HG02973 (cell line): Measurements from ENCODE around the gene ELF2.
A peak's percentile ranks its signal among the peaks of the same experiment; 100 is the strongest.
"Not testable (repeated sequence)": the region's sequence is repeated elsewhere in the genome, so short reads cannot be mapped to it uniquely, and the experiment has no call there.

Source experiments
- ATAC-seq: cut with Tn5 transposase; IDR thresholded peaks from one replicate; pipeline ENCODE4 v1.9.1; 2021; ENCODE audit warnings: moderate library complexity; ENCODE audit not compliant: unreplicated experiment

ELF2 gene

GRCh38 chr4:139082750-139083606 is 94.0 kb downstream of the ELF2 start:
- peak; percentile 90 for ATAC-seq

DNA sequence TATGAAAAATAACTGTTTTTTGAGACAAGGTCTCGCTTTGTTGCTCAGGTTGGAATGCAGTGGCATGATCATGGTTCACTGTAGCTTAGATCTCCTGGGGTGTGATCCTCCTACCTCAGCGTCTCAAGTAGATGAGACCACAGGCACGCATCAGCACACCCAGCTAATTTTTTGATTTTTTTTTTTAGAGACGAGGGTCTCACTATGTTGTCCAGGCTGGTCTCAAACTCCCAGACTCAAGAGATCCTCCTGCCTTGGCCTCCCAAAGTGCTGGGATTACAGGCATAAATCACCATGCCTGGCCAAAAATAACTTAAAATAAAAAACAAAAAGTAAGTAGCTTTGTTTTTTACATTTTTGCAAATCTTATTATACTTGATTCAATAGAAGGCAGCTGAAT is 98.1 kb downstream of the ELF2 start:
- no peak for ATAC-seq

GRCh38 chr4:139077567-139078355 is 99.3 kb downstream of the ELF2 start:
- no peak for ATAC-seq

- ATAC-seq = no peak
These were observed 100.8 kb downstream of the ELF2 start for GRCh38 chr4:139076016-139076744.

GRCh38 chr4:139060591-139060990 is 116.4 kb downstream of the ELF2 start:
- no peak for ATAC-seq

DNA sequence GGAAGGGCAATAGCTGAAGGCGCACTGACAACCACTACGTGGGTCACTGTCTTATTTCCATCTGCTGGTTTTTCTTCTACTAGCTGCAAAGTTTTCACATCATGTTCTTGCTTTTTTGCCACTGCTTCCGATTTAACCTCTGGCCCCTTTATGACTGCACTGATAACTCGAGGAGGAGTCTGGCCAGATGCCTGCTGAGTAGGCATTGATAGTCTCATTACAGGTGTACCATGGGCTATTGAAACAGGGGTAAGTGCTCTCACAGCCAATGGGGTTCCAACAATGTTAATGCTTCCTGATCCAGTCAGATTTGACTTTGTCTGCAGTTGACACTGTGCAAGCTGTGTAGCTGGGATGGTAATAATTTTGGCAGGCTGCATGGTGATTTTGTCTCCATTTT is 118.0 kb downstream of the ELF2 start:
- ATAC-seq = not testable (repeated sequence)

- no peak for ATAC-seq
These were observed 122.1 kb downstream of the ELF2 start for GRCh38 chr4:139054791-139055505.

- no peak for ATAC-seq
These were observed 123.1 kb downstream of the ELF2 start for GRCh38 chr4:139053909-139054308.

- no peak for ATAC-seq
These were observed 126.6 kb downstream of the ELF2 start for GRCh38 chr4:139050446-139050845.

DNA sequence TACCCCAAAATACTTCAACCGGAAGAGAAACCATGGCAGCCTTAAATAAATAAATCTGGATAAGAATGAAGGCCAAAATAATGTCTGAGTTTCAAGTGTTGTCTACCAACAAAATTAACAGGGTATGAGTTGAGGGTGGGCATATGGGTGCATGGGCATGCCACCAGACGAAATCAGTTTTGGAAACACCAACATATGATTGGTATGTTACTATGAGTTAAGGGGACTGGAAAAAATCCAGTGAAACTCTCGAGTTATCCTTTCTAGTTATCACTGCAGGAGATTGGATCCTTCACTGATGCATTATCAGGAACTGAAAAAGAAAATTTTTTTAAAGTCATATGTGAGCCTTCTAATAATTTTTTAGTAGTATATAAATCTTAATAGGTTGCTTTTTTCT is 129.0 kb downstream of the ELF2 start:
- ATAC-seq = no peak

DNA sequence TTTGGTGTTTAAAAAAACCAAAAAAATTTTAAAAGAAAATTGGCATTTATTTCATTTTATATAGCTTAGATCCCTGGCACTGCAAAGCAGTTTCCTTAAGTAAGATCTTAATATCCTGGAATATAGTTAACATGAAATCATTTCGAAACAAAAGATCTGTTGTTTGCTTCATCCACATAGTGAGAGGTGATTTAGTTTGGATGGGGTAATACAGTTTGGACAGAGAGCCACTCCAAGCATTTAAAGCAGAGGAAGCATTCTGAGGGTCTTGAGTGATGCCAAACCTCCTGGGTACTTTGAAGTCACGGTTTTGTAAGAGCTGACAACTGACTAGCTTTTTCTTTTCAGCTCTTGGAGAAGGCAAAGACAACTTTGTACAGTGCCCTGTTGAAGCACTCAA is 132.7 kb downstream of the ELF2 start:
- no peak for ATAC-seq

GRCh38 chr4:139042981-139043460 is 134.0 kb downstream of the ELF2 start:
- ATAC-seq = no peak

- no peak for ATAC-seq
These were observed 138.1 kb downstream of the ELF2 start for GRCh38 chr4:139038874-139039443.

- ATAC-seq = no peak
These were observed 140.1 kb downstream of the ELF2 start for GRCh38 chr4:139036885-139037284.

- ATAC-seq = no peak
These were observed 141.4 kb downstream of the ELF2 start for GRCh38 chr4:139035650-139036049.

GRCh38 chr4:139030614-139031235 is 146.3 kb downstream of the ELF2 start:
- peak; percentile 70 for ATAC-seq

GRCh38 chr4:139029866-139030363 is 147.1 kb downstream of the ELF2 start:
- ATAC-seq = not testable (repeated sequence)

- ATAC-seq = no peak
These were observed 148.8 kb downstream of the ELF2 start for GRCh38 chr4:139028191-139028661.

- no peak for ATAC-seq
These were observed 149.2 kb downstream of the ELF2 start for GRCh38 chr4:139027776-139028175.
